PC-9 (cell line): ENCODE measurements around the gene NAA15.
"Not testable (repeated sequence)": the region's sequence is repeated elsewhere in the genome, so short reads cannot be mapped to it uniquely, and the experiment has no call there.

Experiments used
- EZH2 ChIP-seq: fragments of 200-600 bp; sonication (generic); IDR thresholded peaks from 2 replicates; pipeline ENCODE4 v1.8.0; 2017; ENCODE audit warnings: antibody characterized with exemption, low read depth
- TF ChIP-seq, protein P1 (sequence below): fragments of 200-600 bp; sonication (generic); conservative IDR thresholded peaks from 2 replicates; pipeline ENCODE4 v1.6.1; 2017; ENCODE audit warnings: mixed run types, antibody characterized with exemption, mild to moderate bottlenecking, moderate library complexity

DNA sequence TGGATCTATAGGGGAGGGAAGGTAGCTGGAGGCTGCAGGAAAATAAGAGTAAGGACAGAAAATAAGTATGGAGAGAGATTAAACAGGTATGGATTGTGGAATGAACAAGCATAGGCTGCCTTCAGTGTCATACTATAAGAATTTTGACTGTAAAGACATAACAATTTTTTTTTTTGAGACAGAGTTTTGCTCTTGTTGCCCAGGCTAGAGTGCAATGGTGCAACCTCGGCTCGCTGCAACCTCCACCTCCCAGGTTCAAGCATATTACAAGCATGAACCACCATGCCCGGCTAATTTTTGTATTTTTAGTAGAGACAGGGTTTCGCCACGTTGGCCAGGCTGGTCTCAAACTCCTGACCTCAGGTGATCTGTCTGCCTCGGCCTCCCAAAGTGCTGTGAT is 45.7 kb upstream of the NAA15 start:
- TF ChIP-seq, protein P1, sequence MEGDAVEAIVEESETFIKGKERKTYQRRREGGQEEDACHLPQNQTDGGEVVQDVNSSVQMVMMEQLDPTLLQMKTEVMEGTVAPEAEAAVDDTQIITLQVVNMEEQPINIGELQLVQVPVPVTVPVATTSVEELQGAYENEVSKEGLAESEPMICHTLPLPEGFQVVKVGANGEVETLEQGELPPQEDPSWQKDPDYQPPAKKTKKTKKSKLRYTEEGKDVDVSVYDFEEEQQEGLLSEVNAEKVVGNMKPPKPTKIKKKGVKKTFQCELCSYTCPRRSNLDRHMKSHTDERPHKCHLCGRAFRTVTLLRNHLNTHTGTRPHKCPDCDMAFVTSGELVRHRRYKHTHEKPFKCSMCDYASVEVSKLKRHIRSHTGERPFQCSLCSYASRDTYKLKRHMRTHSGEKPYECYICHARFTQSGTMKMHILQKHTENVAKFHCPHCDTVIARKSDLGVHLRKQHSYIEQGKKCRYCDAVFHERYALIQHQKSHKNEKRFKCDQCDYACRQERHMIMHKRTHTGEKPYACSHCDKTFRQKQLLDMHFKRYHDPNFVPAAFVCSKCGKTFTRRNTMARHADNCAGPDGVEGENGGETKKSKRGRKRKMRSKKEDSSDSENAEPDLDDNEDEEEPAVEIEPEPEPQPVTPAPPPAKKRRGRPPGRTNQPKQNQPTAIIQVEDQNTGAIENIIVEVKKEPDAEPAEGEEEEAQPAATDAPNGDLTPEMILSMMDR = not testable (repeated sequence)
- not testable (repeated sequence) for TF ChIP-seq EZH2
